ENCODE data around the gene CLDN5. TPM values are rescaled to one million over a fixed set of nuclear protein-coding genes. Genes with fewer than 3 reads are reported as not detected.

The CLDN5 gene
- total and polyA plus RNA-seq, 11 donors, result 16.8 to 79.0 (median 38.1) TPM

DNA sequence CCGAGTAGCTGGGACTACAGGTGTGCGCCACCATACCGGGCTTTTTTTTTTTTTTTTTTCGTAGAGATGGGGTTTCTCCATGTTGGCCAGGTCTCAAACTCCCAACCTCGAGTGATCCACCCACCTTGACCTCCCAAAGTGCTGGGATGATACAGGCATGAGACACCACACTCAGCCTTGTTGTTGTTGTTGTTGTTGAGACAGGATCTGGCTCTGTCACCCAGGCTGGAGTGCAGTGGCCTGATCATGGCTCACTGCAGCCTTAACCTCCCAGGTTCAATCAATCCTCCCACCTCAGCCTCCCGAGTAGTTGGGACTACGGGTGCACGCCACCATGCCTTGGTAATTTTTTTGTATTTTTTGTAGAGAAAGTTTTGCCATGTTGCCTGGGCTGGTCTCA is 23.4 kb upstream of the CLDN5 start:
- H3K9me3 ChIP-seq, result peaks cover 0 to 2% (median 0%) of the 10 kb centered on the region in 12 donors
- H3K4me3 ChIP-seq, result no peak overlapping the region
- TF ChIP-seq POLR2A (IDR thresholded peaks at IDR 0.05) (no peak), CTCF (IDR thresholded peaks at IDR 0.05) (no peak)
- no peaks in the 10 kb centered on the region for H3K27me3 ChIP-seq
- ATAC-seq, result no peak
- no peak overlapping the region for H3K27ac ChIP-seq
- WGBS, 4 donors, result 85 to 96% (median 92%) methylated on average over 8 of the region's 8 CpGs
- H3K4me1 ChIP-seq, result peaks cover 0 to 9% (median 1%) of the 10 kb centered on the region in 12 donors
- intact Hi-C loops (cut with DNase I), result no loop called here
- no peak for DNase-seq
- no peaks in the 10 kb centered on the region for H3K36me3 ChIP-seq

- H3K4me1 ChIP-seq, result peaks cover 0 to 9% (median 1%) of the 10 kb centered on the region in 12 donors
- no peaks in the 10 kb centered on the region for H3K27me3 ChIP-seq
- intact Hi-C loops (cut with DNase I), result no loop called here
- DNase-seq (no peak), ATAC-seq (no peak)
- H3K27ac ChIP-seq, result no peak overlapping the region
- H3K36me3 ChIP-seq, result no peaks in the 10 kb centered on the region
- WGBS, 4 donors, result 64 to 75% (median 69%) methylated on average over 6 of the region's 6 CpGs
- no peak overlapping the region for H3K4me3 ChIP-seq
- no peak for TF ChIP-seq POLR2A (IDR thresholded peaks at IDR 0.05)
- TF ChIP-seq CTCF (IDR thresholded peaks at IDR 0.05), result no peak
- H3K9me3 ChIP-seq, result no peaks in the 10 kb centered on the region
Measured at GRCh38 chr22:19546680-19547079, 22.5 kb upstream of the CLDN5 start.

DNA sequence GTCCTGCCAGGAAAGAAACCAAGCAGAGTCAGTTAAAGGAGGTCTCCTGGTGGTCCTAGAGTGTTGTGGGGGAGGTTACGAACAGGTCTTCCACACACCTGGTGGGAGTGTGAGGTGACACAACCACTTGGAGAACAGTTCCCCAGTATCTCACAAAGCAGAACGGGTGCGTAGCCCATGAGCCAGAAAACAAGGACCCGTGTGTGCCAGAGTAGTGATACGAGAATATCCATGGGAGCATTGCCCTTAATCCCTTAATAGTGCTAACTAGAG is 21.7 kb upstream of the CLDN5 start:
- Histone ChIP-seq H3K27ac (no peak overlapping the region), H3K36me3 (no peaks in the 10 kb centered on the region), H3K27me3 (no peaks in the 10 kb centered on the region), H3K4me1 (peaks cover 0 to 9% (median 1%) of the 10 kb centered on the region in 12 donors), H3K4me3 (no peak overlapping the region), H3K9me3 (no peaks in the 10 kb centered on the region)
- 81 to 91% (median 87%) methylated on average over 5 of the region's 5 CpGs for WGBS, 4 donors
- ATAC-seq (no peak), DNase-seq (no peak)
- TF ChIP-seq POLR2A (IDR thresholded peaks at IDR 0.05) (no peak), CTCF (IDR thresholded peaks at IDR 0.05) (no peak)
- intact Hi-C loops (cut with DNase I), result no loop called here

DNA sequence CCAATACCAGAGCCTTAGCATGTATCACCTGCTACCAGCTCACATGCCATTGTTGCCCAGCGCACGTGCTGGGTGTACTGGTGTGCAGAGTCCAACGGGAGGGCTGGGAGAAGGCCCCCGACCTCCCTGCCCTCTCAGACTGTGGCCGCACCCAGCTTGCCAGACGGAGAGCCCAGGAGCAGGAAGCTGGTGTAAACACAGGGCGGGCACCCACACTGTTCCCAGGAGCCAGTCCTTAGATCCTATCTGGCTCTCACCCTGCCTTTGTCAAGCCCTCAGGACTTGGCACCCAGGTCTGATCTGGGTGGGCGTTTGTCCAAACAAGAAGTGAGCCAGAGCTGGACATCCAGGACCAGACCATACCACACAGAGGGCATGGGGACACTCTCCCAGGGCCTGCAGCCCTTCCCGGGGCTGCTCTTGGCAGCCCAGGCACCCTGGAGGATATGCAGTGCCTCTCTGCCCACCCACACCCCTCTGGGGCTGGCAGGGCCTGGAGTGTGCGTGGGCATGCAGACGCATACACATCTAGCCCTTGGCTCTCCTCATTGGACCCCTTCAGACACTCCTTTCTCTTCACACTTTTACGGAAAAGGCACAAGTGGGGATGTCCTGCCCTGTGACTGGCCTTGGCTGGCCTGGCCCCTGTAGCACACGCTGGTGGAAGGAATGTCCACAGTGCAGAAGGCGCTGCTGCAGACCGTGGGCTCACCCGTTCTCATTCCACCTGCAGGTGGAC is 19.9 kb upstream of the CLDN5 start:
- Histone ChIP-seq H3K9me3 (no peaks in the 10 kb centered on the region), H3K4me1 (peaks cover 0 to 9% (median 1%) of the 10 kb centered on the region in 12 donors), H3K27ac (peak overlapping the region in 1 of 12 donors; percentile 12), H3K36me3 (no peaks in the 10 kb centered on the region), H3K27me3 (no peaks in the 10 kb centered on the region), H3K4me3 (no peak overlapping the region)
- DNase-seq (peak in 1 of 5 donors; percentile 33), ATAC-seq (peak; percentile 33 to 80 (median 56))
- TF ChIP-seq POLR2A (IDR thresholded peaks at IDR 0.05), result no peak
- no peak for TF ChIP-seq CTCF (IDR thresholded peaks at IDR 0.05)
- WGBS, 4 donors, result 55 to 71% (median 65%) methylated on average over 15 to 16 of the region's 16 CpGs
- intact Hi-C loops (cut with DNase I), result no loop called here

Data from heart left ventricle (tissue), 16 donors.